HCT116 (cell line): Measurements from ENCODE around the gene LMX1A. TPM values are rescaled to one million over a fixed set of nuclear protein-coding genes. Genes with fewer than 3 reads are reported as not detected.

ENCODE experiments used
- ATAC-seq: fragments of 200-7000 bp; cut with Tn5 transposase; 2 replicates; pipeline ENCODE4 v1.9.1; 2020; ENCODE audit warnings: mild to moderate bottlenecking, moderate library complexity
- BruUV-seq: library from RNA; stranded (reverse); fragments of 400-500 nt; replicated peaks from 2 replicates; lab custom pipeline; 2021; lab: Mats Ljungman, UMichigan
- CTCF ChIA-PET: fragments of 300-600 bp; sonication (Branson Sonifier 250); formaldehyde crosslinking; loops from one replicate; lab custom pipeline; 2021; ENCODE audit warnings: antibody characterized with exemption; lab: Charles Lee
- POLR2A ChIA-PET: fragments of 300-600, 350-600 bp; sonication (Branson Sonifier 250); formaldehyde crosslinking; loops from one replicate; lab custom pipeline; 2021; ENCODE audit warnings: antibody characterized with exemption; lab: Charles Lee
- RAD21 ChIA-PET, 2 experiments: fragments of 300-600 bp; sonication (Branson Sonifier 250); formaldehyde crosslinking; loops; one replicate each; lab custom pipeline; 2023; ENCODE audit warnings: low total read pairs in 2 of 2; ENCODE audit not compliant: uncharacterized antibody in 2 of 2, unreplicated experiment in 2 of 2, low non-redundant PET in 1 of 2; lab: Charles Lee
- DNase-seq: peaks from one replicate; pipeline ENCODE4 v3.0.0-alpha.2; 2010; ENCODE audit warnings: low read depth, low spot score
- H2AFZ ChIP-seq: fragments of 200-600 bp; shearing (Covaris generic), sonication (generic); 2 replicates; pipeline ENCODE4 v1.6.1; 2017; ENCODE audit warnings: low read depth, mixed run types, mixed read lengths, antibody characterized with exemption, low read length; ENCODE audit not compliant: poor library complexity, severe bottlenecking
- H3K27ac ChIP-seq: 2 replicates; pipeline ENCODE4 v1.5.1; 2012; ENCODE audit warnings: low read depth, low read length
- H3K27me3 ChIP-seq: fragments of 200-600 bp; sonication (generic); 2 replicates; pipeline ENCODE4 v1.6.1; 2016; ENCODE audit warnings: mixed run types, low read length, mixed read lengths; ENCODE audit not compliant: insufficient read depth
- H3K36me3 ChIP-seq, 2 experiments: fragments of 200-500 bp in 1 of 2; fragments of 200-600 bp in 1 of 2; sonication (Bioruptor generic) in 1 of 2; sonication (generic) in 1 of 2; 2 replicates each; pipeline versions ENCODE4 v1.5.1 to v1.6.1; 2014 to 2016; ENCODE audit warnings: low read length in 2 of 2, inconsistent platforms in 1 of 2, mixed read lengths in 1 of 2, mixed run types in 1 of 2; ENCODE audit not compliant: insufficient read depth in 2 of 2, control insufficient read depth in 1 of 2
- H3K4me1 ChIP-seq, 2 experiments: fragments of 200-600 bp in 1 of 2; sonication (generic) in 1 of 2; 2 replicates each; pipeline versions ENCODE4 v1.5.1 to v1.6.1; 2012 to 2017; ENCODE audit warnings: low read length in 2 of 2, inconsistent platforms in 1 of 2, mild to moderate bottlenecking in 1 of 2, mixed read lengths in 1 of 2, mixed run types in 1 of 2, moderate library complexity in 1 of 2; ENCODE audit not compliant: insufficient read depth in 2 of 2, control insufficient read depth in 1 of 2
- H3K4me2 ChIP-seq: fragments of 200-600 bp; sonication (generic); 2 replicates; pipeline ENCODE4 v1.6.1; 2017; ENCODE audit warnings: mixed run types, low read length, mixed read lengths
- H3K4me3 ChIP-seq, 2 experiments: fragments of 200-600 bp in 1 of 2; sonication (generic) in 1 of 2; replicated peaks in 1 of 2; 2 replicates each; pipeline ENCODE4 v1.5.1; 2011 to 2016; ENCODE audit warnings: low read length in 2 of 2, control low read depth in 1 of 2, low read depth in 1 of 2, mild to moderate bottlenecking in 1 of 2, mixed read lengths in 1 of 2, mixed run types in 1 of 2
- H3K79me2 ChIP-seq: fragments of 200-600 bp; sonication (generic); 2 replicates; pipeline ENCODE4 v1.6.1; 2017; ENCODE audit warnings: mild to moderate bottlenecking, mixed run types, low read length, moderate library complexity, mixed read lengths; ENCODE audit not compliant: insufficient read depth
- H3K9ac ChIP-seq: fragments of 200-600 bp; sonication (generic); 2 replicates; pipeline ENCODE4 v1.6.1; 2016; ENCODE audit warnings: low read length, mixed read lengths
- H3K9me2 ChIP-seq: fragments of 200-600 bp; sonication (generic), shearing (Covaris generic); 2 replicates; pipeline ENCODE4 v1.6.1; 2017; ENCODE audit warnings: mixed run types, mild to moderate bottlenecking, moderate library complexity; ENCODE audit not compliant: insufficient read depth
- H3K9me3 ChIP-seq, 2 experiments: fragments of 200-500 bp in 1 of 2; fragments of 200-600 bp in 1 of 2; sonication (Bioruptor generic) in 1 of 2; sonication (generic) in 1 of 2; 2 replicates each; pipeline ENCODE4 v1.6.1; 2014 to 2017; ENCODE audit warnings: low read length in 2 of 2, mixed read lengths in 2 of 2, inconsistent platforms in 1 of 2, low read depth in 1 of 2, mild to moderate bottlenecking in 1 of 2, mixed run types in 1 of 2, moderate library complexity in 1 of 2; ENCODE audit not compliant: control insufficient read depth in 1 of 2, insufficient read depth in 1 of 2
- H4K20me1 ChIP-seq: fragments of 200-600 bp; sonication (generic), shearing (Covaris generic); 2 replicates; pipeline ENCODE4 v1.6.1; 2017; ENCODE audit warnings: mixed run types, mild to moderate bottlenecking, moderate library complexity; ENCODE audit not compliant: insufficient read depth
- ATF3 ChIP-seq: IDR thresholded peaks from 2 replicates; pipeline ENCODE4 v1.6.1; 2012
- CBX3 ChIP-seq: IDR thresholded peaks from 2 replicates; pipeline ENCODE4 v1.6.1; 2012; ENCODE audit warnings: low read depth
- CEBPB ChIP-seq: IDR thresholded peaks from 2 replicates; pipeline ENCODE4 v1.6.1; 2012; ENCODE audit warnings: low read depth
- EGR1 ChIP-seq: IDR thresholded peaks from 2 replicates; pipeline ENCODE4 v1.6.1; 2012; ENCODE audit warnings: low read depth
- ELF1 ChIP-seq: IDR thresholded peaks from 2 replicates; pipeline ENCODE4 v1.6.1; 2012; ENCODE audit warnings: low read depth, borderline replicate concordance
- EZH2phosphoT487 ChIP-seq: fragments of 200-600 bp; IDR thresholded peaks from 2 replicates; pipeline ENCODE4 v1.6.1; 2018; ENCODE audit warnings: antibody characterized with exemption, borderline replicate concordance
- FOSL1 ChIP-seq: IDR thresholded peaks from 2 replicates; pipeline ENCODE4 v1.6.1; 2012; ENCODE audit warnings: low read depth
- JUND ChIP-seq: IDR thresholded peaks from 2 replicates; pipeline ENCODE4 v1.6.1; 2012
- MAX ChIP-seq: IDR thresholded peaks from 2 replicates; pipeline ENCODE4 v1.6.1; 2012
- RAD21 ChIP-seq: IDR thresholded peaks from 2 replicates; pipeline ENCODE4 v1.6.1; 2012; ENCODE audit warnings: low read depth, mild to moderate bottlenecking
- SIN3A ChIP-seq: IDR thresholded peaks from 2 replicates; pipeline ENCODE4 v1.6.1; 2012; ENCODE audit warnings: low read depth
- SP1 ChIP-seq: IDR thresholded peaks from 2 replicates; pipeline ENCODE4 v1.6.1; 2012; ENCODE audit warnings: low read depth
- SRF ChIP-seq: IDR thresholded peaks from 2 replicates; pipeline ENCODE4 v1.6.1; 2012; ENCODE audit warnings: low read depth
- YY1 ChIP-seq: IDR thresholded peaks from 2 replicates; pipeline ENCODE4 v1.6.1; 2011; ENCODE audit warnings: low read length, low read depth, moderate library complexity, mild to moderate bottlenecking; ENCODE audit not compliant: insufficient replicate concordance; ENCODE audit errors: extremely low read depth
- ZNF274 ChIP-seq: fragments of 200-500 bp; sonication (Bioruptor generic); IDR thresholded peaks from 2 replicates; pipeline ENCODE4 v1.6.1; 2014; ENCODE audit warnings: mild to moderate bottlenecking, low read depth, low read length, inconsistent platforms
- intact Hi-C: fragments of 100-400 bp; cut with micrococcal nuclease; formaldehyde crosslinking; loops from 2 replicates; pipeline ENCODE4 v1.10.0; 2022
- total RNA-seq: library from RNA; stranded (reverse); gene quantifications from one replicate; pipeline ENCODE4 v1.2.1, GENCODE V29; 2021; ENCODE audit not compliant: unreplicated experiment

The LMX1A gene
- total RNA-seq, 1 experiment from 2014 or later = not detected

- H3K79me2 ChIP-seq = no peaks in the 10 kb centered on the region
- H2AFZ ChIP-seq = no peak overlapping the region
- H3K4me3 ChIP-seq = no peak overlapping the region
- no TSS peak for BruUV-seq
- ChIA-PET RAD21 (no interaction called here), CTCF (interaction anchor here (0.9 kb wide), 1 partner anchor 25 kb away, joined by 3 read pairs; no protein-coding TSS in a partner anchor), POLR2A (no interaction called here)
- H3K9me2 ChIP-seq = no peaks in the 10 kb centered on the region
- H3K9me3 ChIP-seq = no peaks in the 10 kb centered on the region
- intact Hi-C loops = no loop called here
- TF ChIP-seq SP1 (no peak), ZNF274 (no peak), EZH2phosphoT487 (no peak), SRF (no peak), CBX3 (no peak), FOSL1 (no peak), JUND (no peak), SIN3A (no peak), MAX (no peak)
- H3K4me2 ChIP-seq = no peak overlapping the region
- no peaks in the 10 kb centered on the region for H4K20me1 ChIP-seq
- H3K36me3 ChIP-seq = no peaks in the 10 kb centered on the region
- H3K9ac ChIP-seq = no peak overlapping the region
- peaks cover 71% of the 10 kb centered on the region for H3K27me3 ChIP-seq
- H3K27ac ChIP-seq = no peak overlapping the region
- ATAC-seq (no peak), DNase-seq (no peak)
- H3K4me1 ChIP-seq = no peaks in the 10 kb centered on the region
These were observed 14.3 kb downstream of the LMX1A start for GRCh38 chr1:165342168-165342567.

GRCh38 chr1:165339164-165339563, 17.4 kb downstream of the LMX1A start:
- intact Hi-C loops = no loop called here
- DNase-seq (no peak), ATAC-seq (no peak)
- Histone ChIP-seq H3K4me1 (no peaks in the 10 kb centered on the region), H3K4me2 (no peak overlapping the region), H3K27me3 (peaks cover 63% of the 10 kb centered on the region), H3K9me3 (no peaks in the 10 kb centered on the region), H3K9ac (no peak overlapping the region), H3K9me2 (no peaks in the 10 kb centered on the region), H2AFZ (no peak overlapping the region)
- ChIA-PET CTCF (no interaction called here), RAD21 (no interaction called here)
- no TSS peak for BruUV-seq
- TF ChIP-seq YY1 (no peak), CEBPB (no peak), SIN3A (no peak), RAD21 (no peak), ELF1 (no peak), FOSL1 (no peak), ATF3 (no peak), EGR1 (no peak)
- TF ChIP-seq, all 23 proteins: peak for 0
- Histone ChIP-seq H3K4me3 (no peak overlapping the region), H4K20me1 (no peaks in the 10 kb centered on the region), H3K27ac (no peak overlapping the region), H3K36me3 (no peaks in the 10 kb centered on the region), H3K79me2 (no peaks in the 10 kb centered on the region)
- POLR2A ChIA-PET = no interaction called here
